ENCODE results near the gene GPC3. TPM values are rescaled to one million over a fixed set of nuclear protein-coding genes. Genes with fewer than 3 reads are reported as not detected.

Gene GPC3
- total RNA-seq, 1 experiment from 2014 or later, result 0.98 TPM

DNA sequence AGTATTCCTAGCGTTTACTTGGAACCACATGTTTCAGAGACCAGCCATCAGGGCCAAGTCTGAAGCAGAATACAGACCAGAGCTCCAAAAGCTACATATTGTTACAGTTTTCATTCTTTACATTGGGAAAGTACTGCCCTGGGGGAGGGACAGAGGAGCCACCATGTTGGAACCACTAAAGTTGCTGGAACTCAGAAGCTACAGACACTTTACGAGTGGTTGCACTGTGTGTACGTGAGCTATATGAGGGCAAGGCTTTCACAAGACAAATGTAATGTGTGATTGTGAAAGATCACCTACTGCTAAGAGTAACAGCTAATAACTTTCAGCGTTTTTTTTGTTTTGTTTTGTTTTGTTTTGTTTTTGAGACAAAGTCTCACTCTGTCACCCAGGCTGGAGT lies 11.7 kb downstream of the GPC3 start:
- Histone ChIP-seq H3K4me3 (replicated peaks in 1 of 2; ENCODE audit: low read depth in 1 of 2, low read length in 2 of 2) (no peak overlapping the region), H3K36me3 (ENCODE audit: control insufficient read depth in 1 of 2, insufficient read depth in 2 of 2, low read length in 2 of 2) (no peaks in the 10 kb centered on the region), H3K9ac (ENCODE audit: low read length) (no peak overlapping the region), H3K79me2 (ENCODE audit: insufficient read depth, low read length) (no peaks in the 10 kb centered on the region), H3K4me1 (ENCODE audit: control insufficient read depth in 1 of 2, insufficient read depth in 2 of 2, low read length in 2 of 2) (no peaks in the 10 kb centered on the region), H3K27ac (ENCODE audit: low read depth, low read length) (no peak overlapping the region), H3K4me2 (ENCODE audit: low read length) (no peak overlapping the region), H2AFZ (ENCODE audit: low read depth, low read length, poor library complexity, severe bottlenecking) (no peak overlapping the region), H4K20me1 (ENCODE audit: insufficient read depth) (no peaks in the 10 kb centered on the region), H3K9me3 (ENCODE audit: control insufficient read depth in 1 of 2, insufficient read depth in 1 of 2, low read depth in 1 of 2, low read length in 2 of 2) (no peaks in the 10 kb centered on the region), H3K9me2 (ENCODE audit: insufficient read depth) (no peaks in the 10 kb centered on the region), H3K27me3 (ENCODE audit: insufficient read depth, low read length) (no peaks in the 10 kb centered on the region)
- ChIA-PET CTCF (no interaction called here), RAD21 (ENCODE audit: low non-redundant PET in 1 of 2, low total read pairs in 2 of 2, uncharacterized antibody in 2 of 2, unreplicated experiment in 2 of 2) (no interaction called here), POLR2A (no interaction called here)
- intact Hi-C loops (cut with micrococcal nuclease), result no loop called here
- no TSS peak for BruUV-seq (replicated peaks)
- TF ChIP-seq ELF1 (IDR thresholded peaks at IDR 0.05; ENCODE audit: borderline replicate concordance, low read depth) (no peak), SP1 (IDR thresholded peaks at IDR 0.05; ENCODE audit: low read depth) (no peak), CBX3 (IDR thresholded peaks at IDR 0.05; ENCODE audit: low read depth) (no peak), SRF (IDR thresholded peaks at IDR 0.05; ENCODE audit: low read depth) (no peak), FOSL1 (IDR thresholded peaks at IDR 0.05; ENCODE audit: low read depth) (no peak), POLR2AphosphoS5 (IDR thresholded peaks at IDR 0.05; ENCODE audit: low read depth, low read length) (no peak), ZBTB33 (IDR thresholded peaks at IDR 0.05; ENCODE audit: extremely low read depth, insufficient replicate concordance, low read length) (no peak)
- no peak for ATAC-seq
- no peak for DNase-seq (ENCODE audit: low read depth, low spot score)

GRCh38 chrX:133972916-133973315 lies 12.5 kb downstream of the GPC3 start:
- Histone ChIP-seq H3K9ac (ENCODE audit: low read length) (no peak overlapping the region), H3K36me3 (ENCODE audit: control insufficient read depth in 1 of 2, insufficient read depth in 2 of 2, low read length in 2 of 2) (no peaks in the 10 kb centered on the region), H3K4me3 (replicated peaks in 1 of 2; ENCODE audit: low read depth in 1 of 2, low read length in 2 of 2) (no peak overlapping the region), H3K27me3 (ENCODE audit: insufficient read depth, low read length) (no peaks in the 10 kb centered on the region), H3K4me2 (ENCODE audit: low read length) (no peak overlapping the region), H3K9me2 (ENCODE audit: insufficient read depth) (no peaks in the 10 kb centered on the region), H4K20me1 (ENCODE audit: insufficient read depth) (no peaks in the 10 kb centered on the region), H3K27ac (ENCODE audit: low read depth, low read length) (no peak overlapping the region), H3K79me2 (ENCODE audit: insufficient read depth, low read length) (no peaks in the 10 kb centered on the region), H2AFZ (ENCODE audit: low read depth, low read length, poor library complexity, severe bottlenecking) (no peak overlapping the region), H3K9me3 (ENCODE audit: control insufficient read depth in 1 of 2, insufficient read depth in 1 of 2, low read depth in 1 of 2, low read length in 2 of 2) (no peaks in the 10 kb centered on the region), H3K4me1 (ENCODE audit: control insufficient read depth in 1 of 2, insufficient read depth in 2 of 2, low read length in 2 of 2) (no peaks in the 10 kb centered on the region)
- CTCF ChIA-PET, result no interaction called here
- TF ChIP-seq, protein P1, sequence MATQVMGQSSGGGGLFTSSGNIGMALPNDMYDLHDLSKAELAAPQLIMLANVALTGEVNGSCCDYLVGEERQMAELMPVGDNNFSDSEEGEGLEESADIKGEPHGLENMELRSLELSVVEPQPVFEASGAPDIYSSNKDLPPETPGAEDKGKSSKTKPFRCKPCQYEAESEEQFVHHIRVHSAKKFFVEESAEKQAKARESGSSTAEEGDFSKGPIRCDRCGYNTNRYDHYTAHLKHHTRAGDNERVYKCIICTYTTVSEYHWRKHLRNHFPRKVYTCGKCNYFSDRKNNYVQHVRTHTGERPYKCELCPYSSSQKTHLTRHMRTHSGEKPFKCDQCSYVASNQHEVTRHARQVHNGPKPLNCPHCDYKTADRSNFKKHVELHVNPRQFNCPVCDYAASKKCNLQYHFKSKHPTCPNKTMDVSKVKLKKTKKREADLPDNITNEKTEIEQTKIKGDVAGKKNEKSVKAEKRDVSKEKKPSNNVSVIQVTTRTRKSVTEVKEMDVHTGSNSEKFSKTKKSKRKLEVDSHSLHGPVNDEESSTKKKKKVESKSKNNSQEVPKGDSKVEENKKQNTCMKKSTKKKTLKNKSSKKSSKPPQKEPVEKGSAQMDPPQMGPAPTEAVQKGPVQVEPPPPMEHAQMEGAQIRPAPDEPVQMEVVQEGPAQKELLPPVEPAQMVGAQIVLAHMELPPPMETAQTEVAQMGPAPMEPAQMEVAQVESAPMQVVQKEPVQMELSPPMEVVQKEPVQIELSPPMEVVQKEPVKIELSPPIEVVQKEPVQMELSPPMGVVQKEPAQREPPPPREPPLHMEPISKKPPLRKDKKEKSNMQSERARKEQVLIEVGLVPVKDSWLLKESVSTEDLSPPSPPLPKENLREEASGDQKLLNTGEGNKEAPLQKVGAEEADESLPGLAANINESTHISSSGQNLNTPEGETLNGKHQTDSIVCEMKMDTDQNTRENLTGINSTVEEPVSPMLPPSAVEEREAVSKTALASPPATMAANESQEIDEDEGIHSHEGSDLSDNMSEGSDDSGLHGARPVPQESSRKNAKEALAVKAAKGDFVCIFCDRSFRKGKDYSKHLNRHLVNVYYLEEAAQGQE (IDR thresholded peaks at IDR 0.05; ENCODE audit: low read depth), result no peak
- no peak for TF ChIP-seq ZBTB33 (IDR thresholded peaks at IDR 0.05; ENCODE audit: extremely low read depth, insufficient replicate concordance, low read length)
- no peak for TF ChIP-seq JUND (IDR thresholded peaks at IDR 0.05)
- TF ChIP-seq, protein P2, sequence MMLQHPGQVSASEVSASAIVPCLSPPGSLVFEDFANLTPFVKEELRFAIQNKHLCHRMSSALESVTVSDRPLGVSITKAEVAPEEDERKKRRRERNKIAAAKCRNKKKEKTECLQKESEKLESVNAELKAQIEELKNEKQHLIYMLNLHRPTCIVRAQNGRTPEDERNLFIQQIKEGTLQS (IDR thresholded peaks at IDR 0.05), result no peak
- no peak for TF ChIP-seq SIN3A (IDR thresholded peaks at IDR 0.05; ENCODE audit: low read depth)
- TF ChIP-seq RAD21 (IDR thresholded peaks at IDR 0.05; ENCODE audit: low read depth), result no peak
- ATAC-seq, result no peak
- BruUV-seq (replicated peaks), result no TSS peak
- RAD21 ChIA-PET (ENCODE audit: low non-redundant PET in 1 of 2, low total read pairs in 2 of 2, uncharacterized antibody in 2 of 2, unreplicated experiment in 2 of 2), result no interaction called here
- POLR2A ChIA-PET, result no interaction called here
- no peak for DNase-seq (ENCODE audit: low read depth, low spot score)
- intact Hi-C loops (cut with micrococcal nuclease), result no loop called here
